22Rv1 (cell line): ENCODE results near the gene VSTM4.

Source experiments
- CTCF ChIP-seq: fragments of 450-650 bp; IDR thresholded peaks from 2 replicates; pipeline ENCODE4 v1.5.1; 2017; ENCODE audit warnings: mild to moderate bottlenecking
- ZFX ChIP-seq: fragments of 450-650 bp; IDR thresholded peaks from 2 replicates; pipeline ENCODE4 v1.6.1; 2017; ENCODE audit warnings: antibody characterized with exemption, borderline replicate concordance

DNA sequence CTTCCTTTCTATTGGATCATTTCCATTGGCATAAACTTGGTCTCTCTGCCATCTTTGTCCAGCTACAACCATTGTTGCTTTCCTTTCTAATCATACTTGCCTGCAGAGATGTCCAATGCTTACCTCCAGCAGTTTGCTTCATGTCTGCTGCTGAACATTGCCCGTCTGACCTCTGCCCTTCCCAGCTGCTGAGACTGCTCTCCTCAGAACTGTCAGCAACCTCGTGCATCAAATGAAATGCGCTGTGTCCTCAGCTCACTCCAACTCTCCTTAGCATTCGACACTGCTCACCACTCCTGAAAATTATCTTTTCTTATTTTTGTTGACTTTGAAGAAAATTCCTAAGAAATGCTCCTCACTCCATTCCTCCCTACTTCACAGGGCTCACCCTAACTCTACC is 13.5 kb upstream of the VSTM4 start:
- no peak for TF ChIP-seq CTCF
- TF ChIP-seq ZFX: no peak
